Measurements from ENCODE around the gene PLEKHB1. TPM values are rescaled to one million over a fixed set of nuclear protein-coding genes. Genes with fewer than 3 reads are reported as not detected.
A peak's percentile ranks its signal among the peaks of the same experiment; 100 is the strongest.

The PLEKHB1 gene, protein sequence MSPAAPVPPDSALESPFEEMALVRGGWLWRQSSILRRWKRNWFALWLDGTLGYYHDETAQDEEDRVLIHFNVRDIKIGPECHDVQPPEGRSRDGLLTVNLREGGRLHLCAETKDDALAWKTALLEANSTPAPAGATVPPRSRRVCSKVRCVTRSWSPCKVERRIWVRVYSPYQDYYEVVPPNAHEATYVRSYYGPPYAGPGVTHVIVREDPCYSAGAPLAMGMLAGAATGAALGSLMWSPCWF
- total RNA-seq: 10 to 100 TPM; 35.5 to 58.1 (median 45.7) TPM

DNA sequence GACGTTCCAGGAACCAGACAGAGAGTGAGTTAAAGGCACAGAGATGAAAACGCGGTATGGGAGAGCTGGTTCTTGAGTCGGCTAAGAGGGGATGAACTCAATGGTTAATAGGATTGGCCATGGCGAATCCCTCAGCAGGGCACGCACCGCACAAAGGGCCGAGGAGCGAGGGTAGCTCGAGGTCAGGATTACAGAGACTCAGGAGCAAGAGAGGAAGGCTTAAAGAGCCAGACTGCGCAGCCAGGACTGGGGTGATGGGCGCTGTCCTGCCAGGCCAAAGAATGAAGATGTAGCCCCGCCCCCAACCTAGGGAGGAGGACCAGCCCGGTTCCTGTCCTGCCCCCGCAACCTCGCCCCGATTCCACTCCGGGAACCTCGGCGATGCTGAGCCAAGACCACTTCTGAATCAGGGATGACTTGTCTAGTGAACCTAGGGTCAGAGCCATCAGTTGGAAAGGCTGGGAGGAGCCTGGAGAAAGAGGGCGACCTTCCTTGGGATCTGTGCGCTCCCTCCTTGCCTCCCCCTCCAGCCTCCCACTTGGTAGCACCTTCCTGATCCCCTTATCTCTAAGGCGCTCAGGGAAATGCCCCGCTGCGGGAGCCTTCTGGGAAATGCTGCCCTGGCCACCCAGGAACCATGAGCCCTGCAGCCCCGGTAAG lies at the start of gene PLEKHB1:
TSS of gene PLEKHB1 (plus strand) at position 610 of the 660 bp plus-strand sequence. CDS start at position 638, 28 bp downstream.
- peaks cover 0 to 23% (median 14%) of the 10 kb centered on the region in 4 donors for H3K4me1 ChIP-seq
- intact Hi-C loops (cut with DNase I): no loop called here
- H3K4me3 ChIP-seq: peak within 1 kb of the TSS; percentile 44 to 56 (median 48)
- no peak for DNase-seq (ENCODE audit: extremely low spot score)
- H3K27ac ChIP-seq (replicated peaks in 1 of 4): no peak within 1 kb of the TSS
- H3K9me3 ChIP-seq: no peaks in the 10 kb centered on the region
- H3K36me3 ChIP-seq: no peaks in the 10 kb centered on the region
- peaks cover 0 to 13% (median 0%) of the 10 kb centered on the region in 4 donors for H3K27me3 ChIP-seq
- TF ChIP-seq, protein P1, sequence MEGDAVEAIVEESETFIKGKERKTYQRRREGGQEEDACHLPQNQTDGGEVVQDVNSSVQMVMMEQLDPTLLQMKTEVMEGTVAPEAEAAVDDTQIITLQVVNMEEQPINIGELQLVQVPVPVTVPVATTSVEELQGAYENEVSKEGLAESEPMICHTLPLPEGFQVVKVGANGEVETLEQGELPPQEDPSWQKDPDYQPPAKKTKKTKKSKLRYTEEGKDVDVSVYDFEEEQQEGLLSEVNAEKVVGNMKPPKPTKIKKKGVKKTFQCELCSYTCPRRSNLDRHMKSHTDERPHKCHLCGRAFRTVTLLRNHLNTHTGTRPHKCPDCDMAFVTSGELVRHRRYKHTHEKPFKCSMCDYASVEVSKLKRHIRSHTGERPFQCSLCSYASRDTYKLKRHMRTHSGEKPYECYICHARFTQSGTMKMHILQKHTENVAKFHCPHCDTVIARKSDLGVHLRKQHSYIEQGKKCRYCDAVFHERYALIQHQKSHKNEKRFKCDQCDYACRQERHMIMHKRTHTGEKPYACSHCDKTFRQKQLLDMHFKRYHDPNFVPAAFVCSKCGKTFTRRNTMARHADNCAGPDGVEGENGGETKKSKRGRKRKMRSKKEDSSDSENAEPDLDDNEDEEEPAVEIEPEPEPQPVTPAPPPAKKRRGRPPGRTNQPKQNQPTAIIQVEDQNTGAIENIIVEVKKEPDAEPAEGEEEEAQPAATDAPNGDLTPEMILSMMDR (IDR thresholded peaks at IDR 0.05): no peak
- TF ChIP-seq POLR2A (IDR thresholded peaks at IDR 0.05; ENCODE audit: low read depth) (no peak), POLR2AphosphoS5 (IDR thresholded peaks at IDR 0.05) (no peak), EP300 (IDR thresholded peaks at IDR 0.05) (no peak)
- 59% methylated on average over 23 of the region's 26 CpGs for WGBS

DNA sequence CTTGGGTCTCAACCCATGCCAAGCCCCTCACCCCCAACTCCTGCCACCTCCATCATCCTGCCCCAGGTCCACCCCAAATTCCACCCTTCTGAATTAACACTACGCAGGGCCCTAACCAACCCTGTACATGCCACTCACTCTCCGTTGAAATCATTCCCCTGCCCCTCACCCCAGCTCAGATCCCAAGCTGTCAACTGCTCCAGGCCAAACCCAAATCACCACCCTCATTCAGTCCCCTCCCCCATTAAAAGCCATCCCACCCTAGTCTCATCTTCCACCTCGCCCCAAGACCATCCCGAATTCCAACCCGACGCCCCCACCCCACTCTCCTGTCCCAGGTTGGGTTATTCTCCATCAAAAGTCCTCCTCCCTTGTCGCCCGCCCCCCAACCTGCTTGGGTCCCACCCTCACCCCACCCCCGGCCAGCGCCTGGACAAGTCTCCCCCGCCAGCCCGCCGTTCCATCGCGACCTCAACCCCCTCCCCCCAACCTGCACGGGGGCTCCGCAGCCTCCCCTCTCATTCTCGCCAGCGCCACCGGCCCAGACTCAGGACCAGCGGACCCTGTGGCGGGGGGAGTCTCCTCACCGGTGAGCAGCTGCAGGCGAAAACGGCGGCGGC lies 48.9 kb upstream of the PLEKHB1 start:
- Histone ChIP-seq H3K9me3 (no peaks in the 10 kb centered on the region), H3K27me3 (no peaks in the 10 kb centered on the region), H3K27ac (replicated peaks in 1 of 4) (peak overlapping the region; percentile 84 to 88 (median 86)), H3K4me3 (peak overlapping the region; percentile 78 to 99 (median 92)), H3K4me1 (peaks cover 13 to 41% (median 22%) of the 10 kb centered on the region in 4 donors), H3K36me3 (no peaks in the 10 kb centered on the region)
- intact Hi-C loops (cut with DNase I): loop anchor here (10.0 kb wide), 1 partner anchor 123 kb away; no protein-coding TSS in a partner anchor
- TF ChIP-seq, protein P1 (IDR thresholded peaks at IDR 0.05): no peak
- no peak for TF ChIP-seq EP300 (IDR thresholded peaks at IDR 0.05)
- TF ChIP-seq POLR2AphosphoS5 (IDR thresholded peaks at IDR 0.05): no peak
- TF ChIP-seq POLR2A (IDR thresholded peaks at IDR 0.05; ENCODE audit: low read depth): no peak
- DNase-seq (ENCODE audit: extremely low spot score): no peak
- WGBS: 6% methylated on average over 19 of the region's 27 CpGs

DNA sequence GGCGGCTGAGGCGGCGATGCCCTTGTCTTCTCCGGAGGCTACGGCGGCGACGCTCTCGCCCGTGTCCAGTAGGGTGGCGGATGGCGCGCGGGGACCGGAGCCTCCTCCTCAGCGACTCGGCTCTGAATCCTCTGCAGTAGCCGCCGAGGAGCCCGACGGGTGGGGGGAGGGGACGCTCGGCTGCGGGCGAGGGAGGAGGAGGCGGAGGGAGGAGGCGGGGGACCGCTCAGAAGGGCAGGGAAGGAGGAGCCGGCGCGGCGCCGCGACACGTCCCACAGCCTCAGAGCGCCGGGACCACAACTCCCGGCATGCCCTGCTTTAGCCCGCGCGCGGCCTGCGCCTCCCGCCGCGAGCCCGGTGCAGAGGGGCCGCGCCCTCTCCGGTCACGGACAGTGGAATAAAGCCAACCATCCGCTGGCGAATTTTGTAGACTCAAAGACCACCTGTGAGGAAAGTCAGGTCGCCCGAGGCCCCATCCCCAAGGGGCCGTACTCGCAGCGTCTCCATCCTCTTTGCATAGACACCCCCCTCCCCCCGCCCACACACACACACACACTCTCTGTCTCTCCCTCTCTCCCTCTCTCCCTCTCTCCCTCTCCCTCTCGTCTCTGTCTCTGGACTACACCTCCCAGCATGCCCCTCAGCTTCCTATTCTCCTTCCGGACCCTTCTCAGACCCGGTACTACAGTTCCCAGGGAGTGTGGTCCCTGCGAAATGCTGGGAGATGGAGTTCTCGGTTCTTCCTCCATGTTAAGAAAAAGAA lies 48.2 kb upstream of the PLEKHB1 start, which contains the start of gene FAM168A:
TSS of gene FAM168A (minus strand) at position 157 of the 763 bp plus-strand sequence. CDS start 129,638 bp downstream, outside the sequence.
- 1% methylated on average over 14 of the region's 64 CpGs for WGBS
- Histone ChIP-seq H3K27ac (replicated peaks in 1 of 4) (peak within 1 kb of the TSS; percentile 84 to 88 (median 86)), H3K9me3 (no peaks in the 10 kb centered on the region), H3K36me3 (no peaks in the 10 kb centered on the region), H3K27me3 (no peaks in the 10 kb centered on the region), H3K4me1 (peaks cover 13 to 41% (median 22%) of the 10 kb centered on the region in 4 donors), H3K4me3 (peak within 1 kb of the TSS; percentile 78 to 99 (median 92))
- peak; percentile 97 for DNase-seq (ENCODE audit: extremely low spot score)
- intact Hi-C loops (cut with DNase I): loop anchor here (10.0 kb wide), 1 partner anchor 123 kb away; no protein-coding TSS in a partner anchor
- peak; percentile 81 to 90 for TF ChIP-seq POLR2AphosphoS5 (IDR thresholded peaks at IDR 0.05)
- TF ChIP-seq, protein P1 (IDR thresholded peaks at IDR 0.05): peak in 2 of 3 experiments; percentile 6 to 40
- TF ChIP-seq POLR2A (IDR thresholded peaks at IDR 0.05; ENCODE audit: low read depth): no peak

DNA sequence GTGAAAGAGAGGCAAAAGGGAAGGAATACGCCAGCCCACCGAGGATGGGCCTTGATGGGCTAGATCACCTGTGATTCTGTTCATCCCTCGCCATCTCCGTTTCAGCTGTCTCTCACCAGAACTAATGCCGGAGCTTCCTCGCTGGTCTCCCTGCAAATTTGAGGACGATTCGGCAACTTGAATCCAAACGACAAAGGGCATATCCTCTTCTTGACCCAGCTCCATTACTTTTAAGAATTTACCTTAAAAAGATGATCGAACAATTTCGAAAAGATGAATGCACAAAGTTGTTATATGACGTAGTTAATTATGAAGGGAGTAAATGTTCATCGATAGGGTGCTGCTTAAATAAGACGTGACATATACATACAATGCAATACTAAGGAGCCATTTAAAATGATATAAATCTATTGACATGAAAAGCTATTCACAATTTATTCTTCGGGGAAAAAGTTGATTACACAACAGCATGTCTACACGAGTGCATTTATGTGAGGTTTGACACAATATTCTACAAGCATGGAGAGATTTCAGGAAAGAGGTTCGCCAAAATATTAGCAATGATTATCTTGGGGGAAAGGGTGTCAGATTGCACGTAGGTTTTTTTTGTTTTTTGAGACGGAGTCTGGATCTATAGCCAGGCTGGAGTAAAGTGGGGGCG lies 47.5 kb upstream of the PLEKHB1 start:
- Histone ChIP-seq H3K27me3 (no peaks in the 10 kb centered on the region), H3K36me3 (no peaks in the 10 kb centered on the region), H3K9me3 (no peaks in the 10 kb centered on the region), H3K27ac (replicated peaks in 1 of 4) (peak overlapping the region; percentile 84 to 88 (median 86)), H3K4me1 (peaks cover 13 to 37% (median 22%) of the 10 kb centered on the region in 4 donors), H3K4me3 (peak overlapping the region; percentile 78 to 99 (median 92))
- no peak for DNase-seq (ENCODE audit: extremely low spot score)
- TF ChIP-seq POLR2A (IDR thresholded peaks at IDR 0.05; ENCODE audit: low read depth) (no peak), EP300 (IDR thresholded peaks at IDR 0.05) (no peak), POLR2AphosphoS5 (IDR thresholded peaks at IDR 0.05) (no peak)
- TF ChIP-seq, protein P1 (IDR thresholded peaks at IDR 0.05): no peak
- 34% methylated on average over 20 of the region's 20 CpGs for WGBS
- intact Hi-C loops (cut with DNase I): loop anchor here (10.0 kb wide), 1 partner anchor 124 kb away; no protein-coding TSS in a partner anchor

Measured in esophagus muscularis mucosa (tissue), 4 donors.